ENCODE data around the gene FAM168A.

GRCh38 chr11:73453562-73453961 lies 144.3 kb downstream of the FAM168A start:
- TF ChIP-seq, protein P1, sequence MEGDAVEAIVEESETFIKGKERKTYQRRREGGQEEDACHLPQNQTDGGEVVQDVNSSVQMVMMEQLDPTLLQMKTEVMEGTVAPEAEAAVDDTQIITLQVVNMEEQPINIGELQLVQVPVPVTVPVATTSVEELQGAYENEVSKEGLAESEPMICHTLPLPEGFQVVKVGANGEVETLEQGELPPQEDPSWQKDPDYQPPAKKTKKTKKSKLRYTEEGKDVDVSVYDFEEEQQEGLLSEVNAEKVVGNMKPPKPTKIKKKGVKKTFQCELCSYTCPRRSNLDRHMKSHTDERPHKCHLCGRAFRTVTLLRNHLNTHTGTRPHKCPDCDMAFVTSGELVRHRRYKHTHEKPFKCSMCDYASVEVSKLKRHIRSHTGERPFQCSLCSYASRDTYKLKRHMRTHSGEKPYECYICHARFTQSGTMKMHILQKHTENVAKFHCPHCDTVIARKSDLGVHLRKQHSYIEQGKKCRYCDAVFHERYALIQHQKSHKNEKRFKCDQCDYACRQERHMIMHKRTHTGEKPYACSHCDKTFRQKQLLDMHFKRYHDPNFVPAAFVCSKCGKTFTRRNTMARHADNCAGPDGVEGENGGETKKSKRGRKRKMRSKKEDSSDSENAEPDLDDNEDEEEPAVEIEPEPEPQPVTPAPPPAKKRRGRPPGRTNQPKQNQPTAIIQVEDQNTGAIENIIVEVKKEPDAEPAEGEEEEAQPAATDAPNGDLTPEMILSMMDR (IDR thresholded peaks at IDR 0.05) = no peak
- TF ChIP-seq POLR2A (IDR thresholded peaks at IDR 0.05) (no peak), EP300 (IDR thresholded peaks at IDR 0.05) (no peak)
